ENCODE measurements around the gene CHI3L1. TPM values are rescaled to one million over a fixed set of nuclear protein-coding genes. Genes with fewer than 3 reads are reported as not detected.

The CHI3L1 gene
- total and polyA plus RNA-seq, 5 experiments from 2014 or later, result not detected

- H3K9me3 Mint-ChIP-seq, result peaks cover 0 to 11% (median 2%) of the 10 kb centered on the region in 9 donors
- peaks cover 0 to 9% (median 0%) of the 10 kb centered on the region in 3 donors for H3K36me3 Mint-ChIP-seq
- H3K4me1 Mint-ChIP-seq, result peaks cover 0 to 10% (median 4%) of the 10 kb centered on the region in 4 donors
- H3K4me3 Mint-ChIP-seq, result no peak overlapping the region
- ATAC-seq (no peak), DNase-seq (peak in 1 of 10 donors; percentile 7)
- peaks cover 3 to 10% (median 7%) of the 10 kb centered on the region in 5 donors for H3K27me3 Mint-ChIP-seq
- no peak overlapping the region for H3K27ac Mint-ChIP-seq
- POLR2A ChIA-PET, result no interaction called here
These were observed 48.4 kb downstream of the CHI3L1 start for GRCh38 chr1:203138066-203138465.

GRCh38 chr1:203137324-203137723 lies 49.2 kb downstream of the CHI3L1 start:
- peaks cover 0 to 10% (median 4%) of the 10 kb centered on the region in 4 donors for H3K4me1 Mint-ChIP-seq
- peaks cover 0 to 4% (median 0%) of the 10 kb centered on the region in 9 donors for H3K9me3 Mint-ChIP-seq
- H3K36me3 Mint-ChIP-seq, result peaks cover 0 to 4% (median 0%) of the 10 kb centered on the region in 3 donors
- no peak overlapping the region for H3K4me3 Mint-ChIP-seq
- POLR2A ChIA-PET, result no interaction called here
- H3K27me3 Mint-ChIP-seq, result peaks cover 3 to 10% (median 7%) of the 10 kb centered on the region in 5 donors
- H3K27ac Mint-ChIP-seq, result no peak overlapping the region
- DNase-seq (no peak), ATAC-seq (no peak)

GRCh38 chr1:203136409-203137042 lies 50.0 kb downstream of the CHI3L1 start:
- POLR2A ChIA-PET, result no interaction called here
- no peaks in the 10 kb centered on the region for H3K36me3 Mint-ChIP-seq
- ATAC-seq, result no peak
- no peak overlapping the region for H3K4me3 Mint-ChIP-seq
- DNase-seq, result peak in 1 of 10 donors; percentile 45
- no peak overlapping the region for H3K27ac Mint-ChIP-seq
- peaks cover 3 to 16% (median 9%) of the 10 kb centered on the region in 5 donors for H3K27me3 Mint-ChIP-seq
- H3K9me3 Mint-ChIP-seq, result no peaks in the 10 kb centered on the region
- peaks cover 0 to 10% (median 4%) of the 10 kb centered on the region in 4 donors for H3K4me1 Mint-ChIP-seq

DNA sequence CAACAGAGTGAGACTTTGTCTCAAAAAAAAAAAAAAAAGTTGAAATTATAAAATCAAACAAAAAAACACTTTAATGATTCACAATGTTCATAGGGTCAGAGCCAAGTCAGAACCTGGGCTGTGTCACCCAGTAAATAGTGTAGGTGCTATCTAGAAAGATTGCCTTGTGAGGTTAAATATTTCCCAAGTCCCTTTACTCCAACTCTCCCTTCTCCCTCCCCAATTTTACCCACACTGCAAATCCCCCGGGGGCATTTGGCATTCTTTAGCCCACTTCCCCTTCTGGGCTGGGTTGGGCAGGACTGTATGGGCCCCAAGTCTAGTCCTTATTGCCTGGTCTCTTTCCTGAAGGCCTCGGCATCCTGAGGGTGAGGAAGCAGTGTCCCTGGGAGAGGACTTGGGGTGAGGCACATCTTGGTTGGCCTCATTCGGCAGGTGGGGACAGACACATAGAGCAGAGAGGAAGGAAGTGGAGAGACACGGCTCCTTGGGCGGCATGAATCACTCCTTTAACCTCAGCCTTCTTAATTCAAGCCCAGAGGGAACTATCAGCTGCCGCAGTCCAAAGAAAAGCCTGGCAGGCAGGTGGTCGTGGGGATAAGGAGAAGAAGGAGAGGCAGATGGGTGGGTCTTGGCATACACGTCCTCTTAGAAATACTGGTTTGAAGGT lies 50.7 kb downstream of the CHI3L1 start:
- peaks cover 0 to 10% (median 4%) of the 10 kb centered on the region in 4 donors for H3K4me1 Mint-ChIP-seq
- no peaks in the 10 kb centered on the region for H3K9me3 Mint-ChIP-seq
- H3K4me3 Mint-ChIP-seq, result no peak overlapping the region
- POLR2A ChIA-PET, result no interaction called here
- ATAC-seq, result no peak
- H3K36me3 Mint-ChIP-seq, result no peaks in the 10 kb centered on the region
- DNase-seq, result peak in 2 of 10 donors; percentile 8 to 15
- peak overlapping the region in 1 of 10 donors; percentile 74 for H3K27ac Mint-ChIP-seq
- H3K27me3 Mint-ChIP-seq, result peaks cover 5 to 19% (median 14%) of the 10 kb centered on the region in 5 donors

- H3K4me1 Mint-ChIP-seq, result peaks cover 0 to 12% (median 4%) of the 10 kb centered on the region in 4 donors
- H3K9me3 Mint-ChIP-seq, result no peaks in the 10 kb centered on the region
- peaks cover 8 to 32% (median 27%) of the 10 kb centered on the region in 5 donors for H3K27me3 Mint-ChIP-seq
- no peak for ATAC-seq
- POLR2A ChIA-PET, result no interaction called here
- no peak for DNase-seq
- H3K36me3 Mint-ChIP-seq, result no peaks in the 10 kb centered on the region
- no peak overlapping the region for H3K4me3 Mint-ChIP-seq
- no peak overlapping the region for H3K27ac Mint-ChIP-seq
These were observed 52.4 kb downstream of the CHI3L1 start for GRCh38 chr1:203133970-203134725.

DNA sequence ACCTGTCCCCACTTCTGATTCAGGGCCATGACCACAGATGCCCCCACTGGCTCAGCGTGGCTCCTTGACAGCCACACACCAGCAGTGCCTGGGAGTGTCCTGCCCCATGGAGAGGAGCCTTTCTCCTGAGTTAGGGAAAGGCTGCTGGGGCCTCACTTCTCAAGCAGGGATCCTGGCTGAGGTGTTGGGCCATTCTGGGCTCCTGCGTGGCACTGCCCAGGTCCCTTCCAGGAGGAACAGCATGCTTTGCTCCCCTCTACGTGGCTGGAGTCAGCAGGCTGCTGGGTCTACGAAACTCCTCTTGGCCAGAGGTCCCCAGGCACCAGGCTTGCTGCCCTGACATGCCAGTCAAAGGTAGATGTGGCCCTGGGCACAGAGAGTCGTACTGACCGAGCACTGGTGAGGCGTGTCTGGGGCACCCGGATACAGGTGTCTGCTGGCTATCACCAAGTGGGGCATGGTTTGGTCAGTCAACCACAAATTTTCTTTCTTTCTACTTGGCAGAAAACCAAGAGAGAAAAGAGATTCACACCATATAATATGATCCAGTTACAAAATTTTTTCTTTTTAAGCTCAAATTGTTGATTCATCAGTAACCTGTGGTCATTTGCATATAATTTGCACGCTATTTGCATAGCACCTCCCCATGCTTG lies 54.8 kb downstream of the CHI3L1 start:
- H3K27me3 Mint-ChIP-seq, result peaks cover 19 to 50% (median 42%) of the 10 kb centered on the region in 5 donors
- peaks cover 8 to 20% (median 18%) of the 10 kb centered on the region in 4 donors for H3K4me1 Mint-ChIP-seq
- H3K9me3 Mint-ChIP-seq, result no peaks in the 10 kb centered on the region
- no peak overlapping the region for H3K4me3 Mint-ChIP-seq
- no peaks in the 10 kb centered on the region for H3K36me3 Mint-ChIP-seq
- DNase-seq (no peak), ATAC-seq (no peak)
- H3K27ac Mint-ChIP-seq, result no peak overlapping the region
- POLR2A ChIA-PET, result no interaction called here

GRCh38 chr1:203130358-203130985 lies 56.0 kb downstream of the CHI3L1 start:
- H3K27ac Mint-ChIP-seq, result peak overlapping the region in 1 of 10 donors; percentile 20
- no peaks in the 10 kb centered on the region for H3K9me3 Mint-ChIP-seq
- peaks cover 25 to 59% (median 50%) of the 10 kb centered on the region in 5 donors for H3K27me3 Mint-ChIP-seq
- POLR2A ChIA-PET, result no interaction called here
- no peaks in the 10 kb centered on the region for H3K36me3 Mint-ChIP-seq
- DNase-seq, result no peak
- no peak overlapping the region for H3K4me3 Mint-ChIP-seq
- peaks cover 11 to 16% (median 13%) of the 10 kb centered on the region in 4 donors for H3K4me1 Mint-ChIP-seq
- no peak for ATAC-seq

GRCh38 chr1:203129501-203130231 lies 56.8 kb downstream of the CHI3L1 start:
- Mint-ChIP-seq H3K27ac (no peak overlapping the region), H3K4me1 (peaks cover 11 to 16% (median 13%) of the 10 kb centered on the region in 4 donors), H3K27me3 (peaks cover 31 to 66% (median 56%) of the 10 kb centered on the region in 5 donors), H3K4me3 (no peak overlapping the region), H3K9me3 (no peaks in the 10 kb centered on the region), H3K36me3 (no peaks in the 10 kb centered on the region)
- POLR2A ChIA-PET, result no interaction called here
- ATAC-seq (no peak), DNase-seq (peak in 1 of 10 donors; percentile 6)

Other genes starting within 250 kb of the CHI3L1 start
- gene ADIPOR1, start 228.4 kb downstream of the CHI3L1 start, total RNA-seq, result 10 to 100 TPM; 51.9 to 58.8 TPM
- gene ADIPOR1, start 228.4 kb downstream of the CHI3L1 start, polyA plus RNA-seq, result 10 to 100 TPM; 71.6 to 91.8 (median 73.2) TPM
- 10 to 100 TPM; 51.1 to 52.3 TPM for gene CYB5R1, start 219.4 kb downstream of the CHI3L1 start, total RNA-seq
- gene CYB5R1, start 219.4 kb downstream of the CHI3L1 start, polyA plus RNA-seq, result 10 to 100 TPM; 57.4 to 60.5 (median 60.1) TPM
- gene TMEM183A, start 179.3 kb downstream of the CHI3L1 start, total RNA-seq, result 10 to 100 TPM; 85.4 to 92.0 TPM
- gene TMEM183A, start 179.3 kb downstream of the CHI3L1 start, polyA plus RNA-seq, result 10 to 100 TPM; 46.2 to 53.6 (median 47.4) TPM
- 1 to 10 TPM; 1.4 to 1.6 TPM for gene PPFIA4, start 160.2 kb downstream of the CHI3L1 start, total RNA-seq
- under 1 TPM in 1 of 3 donors, not detected in 2; 0.18 TPM for gene PPFIA4, start 160.2 kb downstream of the CHI3L1 start, polyA plus RNA-seq
- gene MYOG, start 100.7 kb downstream of the CHI3L1 start, total RNA-seq, result not detected
- not detected for gene MYOG, start 100.7 kb downstream of the CHI3L1 start, polyA plus RNA-seq
- not detected for gene ADORA1, start 59.0 kb downstream of the CHI3L1 start, total RNA-seq
- gene ADORA1, start 59.0 kb downstream of the CHI3L1 start, polyA plus RNA-seq, result not detected
- not detected for gene MYBPH, start 10.9 kb downstream of the CHI3L1 start, total RNA-seq
- not detected for gene MYBPH, start 10.9 kb downstream of the CHI3L1 start, polyA plus RNA-seq
- 1 to 10 TPM in 1 of 2 experiments, under 1 TPM in 1; 0.75 to 2.5 TPM for gene CHIT1, start 43.0 kb upstream of the CHI3L1 start, total RNA-seq
- under 1 TPM in 1 of 3 donors, not detected in 2; 0.05 TPM for gene CHIT1, start 43.0 kb upstream of the CHI3L1 start, polyA plus RNA-seq
- 100 to 1,000 TPM; 186 to 191 TPM for gene BTG2, start 118.8 kb upstream of the CHI3L1 start, total RNA-seq
- 100 to 1,000 TPM in 2 of 3 donors, 10 to 100 TPM in 1; 91.8 to 179 (median 122) TPM for gene BTG2, start 118.8 kb upstream of the CHI3L1 start, polyA plus RNA-seq
- gene FMOD, start 164.4 kb upstream of the CHI3L1 start, total RNA-seq, result not detected
- gene FMOD, start 164.4 kb upstream of the CHI3L1 start, polyA plus RNA-seq, result not detected